Colonic mucosa (tissue), 4 donors: ENCODE measurements around the gene CHCHD5. TPM values are rescaled to one million over a fixed set of nuclear protein-coding genes. Genes with fewer than 3 reads are reported as not detected.

ENCODE experiments used
- DNase-seq: peaks from one replicate; pipeline ENCODE4 v3.0.0-alpha.2; 2020
- H3K27ac ChIP-seq: fragments of 200-600 bp; one replicate; pipeline ENCODE4 v1.8.0; 2021
- H3K27me3 ChIP-seq: fragments of 200-600 bp; one replicate; pipeline ENCODE4 v1.8.0; 2021
- H3K36me3 ChIP-seq: fragments of 200-600 bp; one replicate; pipeline ENCODE4 v1.8.0; 2021
- H3K4me1 ChIP-seq: fragments of 200-600 bp; one replicate; pipeline ENCODE4 v1.8.0; 2021; ENCODE audit warnings: mild to moderate bottlenecking
- H3K4me3 ChIP-seq: fragments of 200-600 bp; one replicate; pipeline ENCODE4 v1.8.0; 2021
- H3K9ac ChIP-seq, 2 donors: one replicate each; pipeline ENCODE4 v1.7.0; 2013; ENCODE audit warnings: control low read depth in 2 of 2, low read depth in 2 of 2, low read length in 2 of 2
- H3K9me3 ChIP-seq: fragments of 200-600 bp; one replicate; pipeline ENCODE4 v1.8.0; 2021
- CTCF ChIP-seq: fragments of 200-600 bp; IDR thresholded peaks from one replicate; pipeline ENCODE4 v1.8.0; 2022; ENCODE audit warnings: antibody characterized with exemption, mild to moderate bottlenecking
- intact Hi-C: fragments of 100-400 bp; cut with DNase I; formaldehyde crosslinking; loops from one replicate; pipeline ENCODE4 v1.14.1; 2022
- total RNA-seq, 2 donors: library from RNA; stranded (reverse); fragmentation: NEBNext Ultra II Directional in 1 of 2; extraction: Animal tissue kit (Norgen Biotek cat#: 25700) in 1 of 2; gene quantifications; one replicate each; pipeline ENCODE4 v1.2.1, GENCODE V29; 2021
- donor health status: healthy.
- donor health status: DM: no; HTN: no; CAD: no.
- donor health status: DM: no; HTN: no; CAD: no.

Gene CHCHD5
- total RNA-seq, 2 donors from 2014 or later = 27.0 to 39.5 TPM

DNA sequence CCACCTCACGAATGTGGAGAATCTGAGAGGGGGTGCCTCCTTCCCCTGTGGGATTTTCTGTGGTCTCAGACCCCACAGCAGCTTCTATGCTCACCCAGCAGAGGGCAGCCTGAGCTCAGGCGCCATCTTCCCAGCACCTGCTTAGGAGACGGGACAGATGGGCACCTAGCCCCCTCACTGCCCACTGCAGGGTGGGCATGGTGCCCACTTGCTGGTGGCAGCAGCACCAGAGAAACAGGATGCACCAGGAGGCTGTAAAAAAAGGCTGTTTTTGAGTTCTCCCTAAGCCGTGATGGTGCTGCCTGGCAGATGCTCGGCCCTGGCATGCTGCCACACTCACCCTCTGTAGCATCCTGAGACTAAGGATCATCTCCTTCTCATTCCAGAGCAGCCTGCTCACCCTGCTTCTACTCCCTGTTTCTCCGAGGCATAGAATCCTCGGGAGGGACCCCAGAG lies 42.2 kb downstream of the CHCHD5 start:
- H3K36me3 ChIP-seq = no peaks in the 10 kb centered on the region
- H3K9ac ChIP-seq = peak overlapping the region in 1 of 2 donors; percentile 46
- H3K9me3 ChIP-seq = no peaks in the 10 kb centered on the region
- peak; percentile 83 for TF ChIP-seq CTCF
- H3K27ac ChIP-seq = peak overlapping the region; percentile 24
- H3K4me1 ChIP-seq = peaks cover 6% of the 10 kb centered on the region
- no peak overlapping the region for H3K4me3 ChIP-seq
- intact Hi-C loops = loop anchor here (2.0 kb wide), 1 partner anchor 62 kb away; no protein-coding TSS in a partner anchor
- peak; percentile 56 for DNase-seq
- no peaks in the 10 kb centered on the region for H3K27me3 ChIP-seq

GRCh38 chr2:112627060-112628040 lies 42.9 kb downstream of the CHCHD5 start:
- Histone ChIP-seq H3K27ac (peak overlapping the region; percentile 24), H3K36me3 (no peaks in the 10 kb centered on the region), H3K9ac (peak overlapping the region in 1 of 2 donors; percentile 37), H3K4me1 (peaks cover 6% of the 10 kb centered on the region), H3K4me3 (no peak overlapping the region), H3K27me3 (no peaks in the 10 kb centered on the region), H3K9me3 (no peaks in the 10 kb centered on the region)
- intact Hi-C loops = loop anchor here (2.0 kb wide), 1 partner anchor 61 kb away; no protein-coding TSS in a partner anchor
- DNase-seq = no peak
- TF ChIP-seq CTCF = no peak

DNA sequence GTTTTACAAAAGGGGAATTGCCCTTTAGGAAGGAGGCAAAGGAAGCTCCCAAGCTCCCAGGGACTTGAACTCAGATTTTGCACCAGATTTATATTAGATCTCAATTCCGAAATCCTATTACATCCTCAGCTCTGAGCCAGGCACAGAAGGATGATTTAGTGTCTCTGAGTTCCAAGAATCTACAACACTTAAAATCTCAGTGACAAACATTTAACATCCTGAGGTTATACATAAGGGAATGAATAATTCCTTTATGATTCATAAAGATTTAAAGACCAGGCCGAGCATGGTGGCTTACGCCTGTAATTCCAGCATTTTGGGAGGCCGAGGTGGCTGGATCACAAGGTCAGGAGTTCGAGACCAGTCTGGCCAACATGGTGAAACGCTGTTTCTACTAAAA lies 44.8 kb downstream of the CHCHD5 start:
- no peak for DNase-seq
- no peak for TF ChIP-seq CTCF
- H3K4me1 ChIP-seq = peaks cover 6% of the 10 kb centered on the region
- H3K4me3 ChIP-seq = no peak overlapping the region
- H3K9me3 ChIP-seq = no peaks in the 10 kb centered on the region
- H3K27ac ChIP-seq = no peak overlapping the region
- intact Hi-C loops = no loop called here
- no peaks in the 10 kb centered on the region for H3K36me3 ChIP-seq
- no peaks in the 10 kb centered on the region for H3K27me3 ChIP-seq
- no peak overlapping the region for H3K9ac ChIP-seq

- no peak for DNase-seq
- TF ChIP-seq CTCF = no peak
- H3K4me3 ChIP-seq = no peak overlapping the region
- no peak overlapping the region for H3K27ac ChIP-seq
- H3K9ac ChIP-seq = no peak overlapping the region
- no peaks in the 10 kb centered on the region for H3K27me3 ChIP-seq
- intact Hi-C loops = no loop called here
- H3K9me3 ChIP-seq = no peaks in the 10 kb centered on the region
- peaks cover 6% of the 10 kb centered on the region for H3K4me1 ChIP-seq
- no peaks in the 10 kb centered on the region for H3K36me3 ChIP-seq
These were observed 45.4 kb downstream of the CHCHD5 start for GRCh38 chr2:112629823-112630222.

DNA sequence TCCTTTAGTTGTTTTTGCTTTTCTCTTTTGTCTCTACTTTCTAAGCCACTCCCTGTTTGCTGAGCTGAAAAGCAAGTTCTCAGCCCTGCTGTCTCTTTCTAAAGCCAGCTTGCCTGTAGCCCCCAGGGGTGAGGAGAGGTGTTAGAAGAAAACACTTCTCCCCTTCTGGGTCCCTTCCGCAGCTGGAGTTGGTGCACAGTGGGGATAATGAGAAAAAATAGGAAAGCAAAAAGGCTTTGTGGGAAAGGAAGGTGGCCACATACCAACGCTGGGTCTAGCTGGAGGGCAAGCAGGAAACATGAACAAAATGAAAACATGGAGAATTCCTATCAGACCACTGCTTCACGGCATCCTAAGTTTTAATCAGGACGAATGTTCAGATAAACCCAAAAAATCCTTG lies 45.9 kb downstream of the CHCHD5 start:
- intact Hi-C loops = no loop called here
- Histone ChIP-seq H3K9ac (no peak overlapping the region), H3K27ac (no peak overlapping the region), H3K4me1 (peaks cover 6% of the 10 kb centered on the region), H3K36me3 (no peaks in the 10 kb centered on the region), H3K4me3 (no peak overlapping the region), H3K9me3 (no peaks in the 10 kb centered on the region), H3K27me3 (no peaks in the 10 kb centered on the region)
- no peak for DNase-seq
- TF ChIP-seq CTCF = no peak
